WERI-Rb-1 (cell line): ENCODE results near the gene FLNB.

Source experiments
- DNase-seq: peaks from one replicate; pipeline ENCODE4 v3.0.0-alpha.2; 2020
- H3K27ac ChIP-seq: fragments of 250-450 bp; sonication (Bioruptor Pico); 2 replicates; pipeline ENCODE4 v1.5.1; 2020; ENCODE audit warnings: mild to moderate bottlenecking, moderate library complexity
- H3K27me3 ChIP-seq: fragments of 250-450 bp; sonication (Bioruptor Pico); 2 replicates; pipeline ENCODE4 v1.5.1; 2021; ENCODE audit warnings: mild to moderate bottlenecking, low read depth, moderate library complexity; ENCODE audit not compliant: insufficient read depth, severe bottlenecking
- H3K36me3 ChIP-seq: fragments of 250-450 bp; sonication (Bioruptor Pico); 2 replicates; pipeline ENCODE4 v1.5.1; 2020; ENCODE audit warnings: mild to moderate bottlenecking, moderate library complexity
- H3K4me3 ChIP-seq: 2 replicates; pipeline ENCODE4 v1.5.1; 2011; ENCODE audit warnings: low read depth, mild to moderate bottlenecking, control low read depth, low read length
- H3K9me3 ChIP-seq: fragments of 250-450 bp; sonication (Bioruptor Pico); 2 replicates; pipeline ENCODE4 v1.5.1; 2021; ENCODE audit warnings: mild to moderate bottlenecking, moderate library complexity; ENCODE audit not compliant: severe bottlenecking
- TF ChIP-seq, protein P1 (sequence below): IDR thresholded peaks from 2 replicates; pipeline ENCODE4 v1.5.1; 2011; ENCODE audit warnings: low read depth, mild to moderate bottlenecking, control low read depth, inconsistent platforms, low read length

The FLNB gene

GRCh38 chr3:58210761-58211460 is 202.7 kb downstream of the FLNB start, which contains the start of gene DNASE1L3:
Gene DNASE1L3 (minus strand): TSS chr3:58210972. CDS start chr3:58210906, 66 bp downstream.
- Histone ChIP-seq H3K27ac (no peak within 1 kb of the TSS), H3K36me3 (no peaks in the 10 kb centered on the region), H3K27me3 (no peaks in the 10 kb centered on the region), H3K9me3 (no peaks in the 10 kb centered on the region), H3K4me3 (no peak within 1 kb of the TSS)
- DNase-seq, result no peak
- TF ChIP-seq, protein P1, sequence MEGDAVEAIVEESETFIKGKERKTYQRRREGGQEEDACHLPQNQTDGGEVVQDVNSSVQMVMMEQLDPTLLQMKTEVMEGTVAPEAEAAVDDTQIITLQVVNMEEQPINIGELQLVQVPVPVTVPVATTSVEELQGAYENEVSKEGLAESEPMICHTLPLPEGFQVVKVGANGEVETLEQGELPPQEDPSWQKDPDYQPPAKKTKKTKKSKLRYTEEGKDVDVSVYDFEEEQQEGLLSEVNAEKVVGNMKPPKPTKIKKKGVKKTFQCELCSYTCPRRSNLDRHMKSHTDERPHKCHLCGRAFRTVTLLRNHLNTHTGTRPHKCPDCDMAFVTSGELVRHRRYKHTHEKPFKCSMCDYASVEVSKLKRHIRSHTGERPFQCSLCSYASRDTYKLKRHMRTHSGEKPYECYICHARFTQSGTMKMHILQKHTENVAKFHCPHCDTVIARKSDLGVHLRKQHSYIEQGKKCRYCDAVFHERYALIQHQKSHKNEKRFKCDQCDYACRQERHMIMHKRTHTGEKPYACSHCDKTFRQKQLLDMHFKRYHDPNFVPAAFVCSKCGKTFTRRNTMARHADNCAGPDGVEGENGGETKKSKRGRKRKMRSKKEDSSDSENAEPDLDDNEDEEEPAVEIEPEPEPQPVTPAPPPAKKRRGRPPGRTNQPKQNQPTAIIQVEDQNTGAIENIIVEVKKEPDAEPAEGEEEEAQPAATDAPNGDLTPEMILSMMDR, result no peak

DNA sequence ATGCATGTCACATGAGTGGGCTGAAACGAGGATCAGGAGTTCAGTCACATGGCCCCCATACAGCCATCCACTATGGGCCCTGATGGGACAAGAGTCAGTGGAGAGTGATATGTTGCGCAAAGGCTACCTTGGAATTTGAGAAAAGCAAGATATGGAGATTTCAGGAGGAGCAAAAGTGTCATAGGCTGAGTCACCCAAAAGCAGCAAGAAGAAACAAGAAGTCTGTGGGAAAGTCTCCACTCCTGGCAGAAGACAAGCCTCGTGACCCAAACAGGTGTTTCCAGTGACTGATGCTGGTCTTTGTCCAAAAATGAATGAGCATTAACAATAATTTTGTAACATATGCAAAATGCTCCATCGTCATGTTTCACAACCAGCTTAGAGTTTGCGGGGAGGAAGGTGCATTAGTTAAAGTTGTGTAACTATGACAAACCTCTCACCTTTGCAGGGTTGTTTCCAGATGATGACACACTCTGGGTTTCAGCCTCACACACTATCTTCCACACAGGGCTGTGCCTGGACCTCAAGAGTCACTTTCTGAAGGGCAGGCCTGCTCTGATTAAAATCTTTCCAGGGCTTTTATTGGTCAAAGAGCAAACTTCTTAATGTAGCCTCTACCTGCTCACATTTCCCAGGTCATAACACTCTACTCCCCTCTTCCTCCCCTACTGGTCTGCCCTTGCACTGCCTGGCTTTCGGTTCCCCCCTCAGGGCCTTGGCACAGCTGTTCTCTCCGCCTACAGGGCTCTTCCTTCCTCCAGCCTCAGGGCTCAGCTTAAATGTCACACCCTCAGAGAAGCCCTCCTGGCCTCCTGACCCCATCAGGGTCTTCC is 206.5 kb downstream of the FLNB start:
- no peak overlapping the region for H3K27ac ChIP-seq

GRCh38 chr3:58215317-58216025 is 207.2 kb downstream of the FLNB start:
- H3K36me3 ChIP-seq, result no peaks in the 10 kb centered on the region
- no peak for DNase-seq
- H3K27me3 ChIP-seq, result no peaks in the 10 kb centered on the region
- TF ChIP-seq, protein P1, result no peak
- H3K27ac ChIP-seq, result no peak overlapping the region
- no peak overlapping the region for H3K4me3 ChIP-seq
- H3K9me3 ChIP-seq, result no peaks in the 10 kb centered on the region

More for the DNA sequence above, 206.5 kb downstream of the FLNB start:
- Histone ChIP-seq H3K4me3 (no peak overlapping the region), H3K9me3 (no peaks in the 10 kb centered on the region), H3K36me3 (no peaks in the 10 kb centered on the region), H3K27me3 (no peaks in the 10 kb centered on the region)
- TF ChIP-seq, protein P1, result no peak
- no peak for DNase-seq

DNA sequence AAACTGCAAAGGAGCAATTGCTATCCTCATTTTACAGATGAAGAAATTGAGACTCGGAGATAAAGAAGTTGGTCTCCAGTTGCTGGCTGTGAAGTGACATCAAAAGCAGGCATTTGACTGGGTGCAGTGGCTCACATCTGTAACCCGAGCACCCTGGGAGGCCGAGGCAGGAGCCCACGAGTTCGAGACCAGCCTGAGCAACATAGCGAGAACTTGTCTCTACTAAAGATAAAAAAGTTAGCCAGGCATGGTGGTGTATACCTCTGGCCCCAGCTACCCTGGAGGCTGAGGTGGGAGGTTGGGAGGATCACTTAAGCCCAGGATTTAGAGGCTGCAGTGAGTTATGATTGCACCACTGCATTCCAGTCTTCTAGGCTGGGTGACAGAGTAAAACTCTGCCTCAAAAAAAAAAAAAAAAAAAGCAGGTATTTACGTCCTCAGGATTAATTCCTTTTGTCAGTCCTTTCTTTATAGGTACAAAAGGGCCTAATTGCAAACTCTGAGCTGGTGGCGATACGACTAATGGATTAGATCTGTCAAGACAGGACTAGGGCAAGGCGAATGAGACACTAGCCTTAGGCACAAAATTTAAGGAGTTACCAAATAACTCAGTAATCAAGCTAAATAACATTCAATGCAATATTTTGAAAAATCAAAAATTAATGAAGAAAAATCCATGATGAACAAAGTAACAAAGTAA is 208.4 kb downstream of the FLNB start:
- H3K4me3 ChIP-seq, result no peak overlapping the region
- no peaks in the 10 kb centered on the region for H3K9me3 ChIP-seq
- no peaks in the 10 kb centered on the region for H3K27me3 ChIP-seq
- DNase-seq, result no peak
- no peaks in the 10 kb centered on the region for H3K36me3 ChIP-seq
- no peak overlapping the region for H3K27ac ChIP-seq
- TF ChIP-seq, protein P1, result no peak

DNA sequence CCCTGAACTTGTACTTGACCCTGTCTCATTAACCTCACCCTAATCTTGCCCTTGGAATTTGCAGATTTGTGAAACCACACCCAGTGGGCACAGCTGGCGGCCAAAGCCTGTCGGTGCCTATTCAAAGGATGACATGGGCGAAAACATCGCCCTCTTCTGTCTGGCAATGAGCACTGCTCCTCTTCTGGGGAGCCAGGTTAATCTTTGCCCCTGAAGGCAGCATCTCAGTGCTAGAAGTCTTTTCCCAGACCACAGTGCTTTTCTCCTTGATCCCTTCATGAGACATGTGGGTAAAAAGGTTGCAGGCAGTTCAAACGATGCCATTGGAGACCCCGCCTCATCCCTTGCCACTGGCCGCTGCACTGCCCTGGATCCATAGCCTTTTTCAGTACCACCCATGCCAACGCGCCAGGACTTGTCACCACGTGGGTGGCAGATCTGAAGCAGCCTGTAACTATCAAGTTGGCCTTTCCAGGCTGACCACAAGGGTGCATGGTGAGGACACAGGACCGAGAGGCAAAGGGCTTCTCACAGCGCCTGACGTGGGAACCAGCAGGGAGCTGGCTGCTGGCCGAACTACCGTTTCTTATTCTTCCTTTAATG is 209.1 kb downstream of the FLNB start:
- TF ChIP-seq, protein P1, result peak; percentile 89
- Histone ChIP-seq H3K27me3 (no peaks in the 10 kb centered on the region), H3K27ac (no peak overlapping the region), H3K36me3 (no peaks in the 10 kb centered on the region), H3K4me3 (no peak overlapping the region), H3K9me3 (no peaks in the 10 kb centered on the region)
- peak; percentile 58 for DNase-seq
